DOHH2 (cell line): ENCODE results near the gene HSD17B12.

Source experiments
- H3F3A ChIP-seq: fragments of 200-600 bp; sonication (generic), shearing (Covaris generic); 2 replicates; pipeline ENCODE4 v1.6.0; 2016; ENCODE audit warnings: antibody characterized with exemption, mild to moderate bottlenecking; ENCODE audit not compliant: control insufficient read depth, insufficient read depth
- H3K27ac ChIP-seq: fragments of 200-600 bp; sonication (generic); 2 replicates; pipeline ENCODE4 v1.5.1; 2014; ENCODE audit warnings: low read depth, mild to moderate bottlenecking, low read length, moderate library complexity
- H3K27me3 ChIP-seq: fragments of 200-600 bp; sonication (generic); 2 replicates; pipeline ENCODE4 v1.6.1; 2014; ENCODE audit warnings: mild to moderate bottlenecking, low read length, mixed read lengths; ENCODE audit not compliant: control insufficient read depth
- H3K36me3 ChIP-seq: fragments of 200-600 bp; sonication (generic); 2 replicates; pipeline ENCODE4 v1.6.1; 2014; ENCODE audit warnings: mild to moderate bottlenecking, low read length, moderate library complexity, mixed read lengths; ENCODE audit not compliant: control insufficient read depth
- H3K4me1 ChIP-seq: fragments of 200-600 bp; sonication (generic); 2 replicates; pipeline ENCODE4 v1.6.1; 2014; ENCODE audit warnings: mild to moderate bottlenecking, low read length, mixed read lengths; ENCODE audit not compliant: control insufficient read depth
- H3K4me2 ChIP-seq: fragments of 200-600 bp; sonication (generic); 2 replicates; pipeline ENCODE4 v1.6.0; 2014; ENCODE audit warnings: mild to moderate bottlenecking, low read length, moderate library complexity
- H3K4me3 ChIP-seq: fragments of 200-600 bp; sonication (generic); 2 replicates; pipeline ENCODE4 v1.5.1; 2014; ENCODE audit warnings: mild to moderate bottlenecking, low read length, mixed read lengths
- H3K79me2 ChIP-seq: fragments of 200-600 bp; sonication (generic); 2 replicates; pipeline ENCODE4 v1.6.1; 2014; ENCODE audit warnings: mild to moderate bottlenecking, low read length, mixed read lengths; ENCODE audit not compliant: control insufficient read depth
- H3K9me2 ChIP-seq: fragments of 200-600 bp; sonication (generic); replicated peaks from 2 replicates; pipeline ENCODE4 v1.6.1; 2014; ENCODE audit warnings: mild to moderate bottlenecking, low read length, mixed read lengths; ENCODE audit not compliant: control insufficient read depth
- H3K9me3 ChIP-seq: fragments of 200-600 bp; sonication (generic); 2 replicates; pipeline ENCODE4 v1.6.1; 2014; ENCODE audit warnings: antibody characterized with exemption, low read length, mixed read lengths; ENCODE audit not compliant: control insufficient read depth, insufficient read depth
- H4K20me1 ChIP-seq: fragments of 200-600 bp; sonication (generic); 2 replicates; pipeline ENCODE4 v1.6.0; 2014; ENCODE audit warnings: low read depth, mild to moderate bottlenecking, antibody characterized with exemption, low read length, moderate library complexity; ENCODE audit not compliant: control insufficient read depth, insufficient read depth
- CTCF ChIP-seq: fragments of 200-600 bp; sonication (generic); IDR thresholded peaks from one replicate; pipeline ENCODE4 v1.5.1; 2014; ENCODE audit warnings: antibody characterized with exemption, mild to moderate bottlenecking, low read depth, low read length; ENCODE audit not compliant: poor library complexity, severe bottlenecking
- EZH2phosphoT487 ChIP-seq: fragments of 200-600 bp; sonication (generic); IDR thresholded peaks from 2 replicates; pipeline ENCODE4 v1.6.1; 2017; ENCODE audit warnings: borderline replicate concordance, mild to moderate bottlenecking, antibody characterized with exemption, low read length, moderate library complexity, mixed read lengths

HSD17B12 gene

GRCh38 chr11:43894546-43894945 is 214.0 kb downstream of the HSD17B12 start:
- H3K27me3 ChIP-seq, result no peaks in the 10 kb centered on the region
- no peak overlapping the region for H3K27ac ChIP-seq
- peaks cover 24% of the 10 kb centered on the region for H3K36me3 ChIP-seq
- H4K20me1 ChIP-seq, result no peaks in the 10 kb centered on the region
- no peaks in the 10 kb centered on the region for H3K9me3 ChIP-seq
- no peaks in the 10 kb centered on the region for H3K4me1 ChIP-seq
- no peaks in the 10 kb centered on the region for H3K9me2 ChIP-seq
- H3F3A ChIP-seq, result no peaks in the 10 kb centered on the region
- no peaks in the 10 kb centered on the region for H3K79me2 ChIP-seq
- no peak for TF ChIP-seq CTCF
- no peak for TF ChIP-seq EZH2phosphoT487
- H3K4me2 ChIP-seq, result no peak overlapping the region
- H3K4me3 ChIP-seq, result no peak overlapping the region

GRCh38 chr11:43895601-43896000 is 215.1 kb downstream of the HSD17B12 start:
- Histone ChIP-seq H4K20me1 (no peaks in the 10 kb centered on the region), H3K4me3 (no peak overlapping the region), H3K27me3 (no peaks in the 10 kb centered on the region), H3F3A (no peaks in the 10 kb centered on the region), H3K4me1 (no peaks in the 10 kb centered on the region), H3K4me2 (no peak overlapping the region), H3K9me3 (no peaks in the 10 kb centered on the region), H3K36me3 (peaks cover 19% of the 10 kb centered on the region), H3K79me2 (no peaks in the 10 kb centered on the region), H3K27ac (no peak overlapping the region), H3K9me2 (no peaks in the 10 kb centered on the region)
- TF ChIP-seq CTCF (no peak), EZH2phosphoT487 (no peak)

- Histone ChIP-seq H3K4me3 (no peak overlapping the region), H4K20me1 (no peaks in the 10 kb centered on the region), H3K9me2 (no peaks in the 10 kb centered on the region), H3K79me2 (no peaks in the 10 kb centered on the region), H3K9me3 (no peaks in the 10 kb centered on the region), H3K27ac (no peak overlapping the region), H3K4me1 (no peaks in the 10 kb centered on the region), H3K4me2 (no peak overlapping the region), H3K36me3 (peaks cover 13% of the 10 kb centered on the region; the same call in 1 of the 2 replicates), H3K27me3 (no peaks in the 10 kb centered on the region), H3F3A (no peaks in the 10 kb centered on the region)
- TF ChIP-seq CTCF (no peak), EZH2phosphoT487 (no peak)
These were observed 218.0 kb downstream of the HSD17B12 start for GRCh38 chr11:43898574-43898973.
